ENCODE measurements around the gene DYNLT3. TPM values are rescaled to one million over a fixed set of nuclear protein-coding genes. Genes with fewer than 3 reads are reported as not detected.

DYNLT3 gene
- total and polyA plus RNA-seq, 10 donors, result 12.3 to 29.8 (median 17.8) TPM

GRCh38 chrX:37860721-37861120 is 13.3 kb upstream of the DYNLT3 start:
- H3K4me1 ChIP-seq, result no peaks in the 10 kb centered on the region
- intact Hi-C loops (cut with DNase I; ENCODE audit: low total_unique reads), result no loop called here
- 61 to 80% (median 64%) methylated on average over 6 of the region's 6 CpGs for WGBS, 5 donors
- H3K9me3 ChIP-seq, result no peaks in the 10 kb centered on the region
- peaks cover 0 to 4% (median 0%) of the 10 kb centered on the region in 7 donors for H3K27me3 ChIP-seq (replicated peaks in 1 of 7)
- no peaks in the 10 kb centered on the region for H3K36me3 ChIP-seq
- TF ChIP-seq POLR2A (IDR thresholded peaks at IDR 0.05) (no peak), POLR2AphosphoS5 (IDR thresholded peaks at IDR 0.05) (no peak), CTCF (IDR thresholded peaks at IDR 0.05 in 8 of 11, conservative IDR thresholded peaks at IDR 0.05 in 3 of 11) (no peak)
- DNase-seq, result no peak
- no peak overlapping the region for H3K27ac ChIP-seq
- H3K4me3 ChIP-seq, result no peak overlapping the region

GRCh38 chrX:37854748-37855147 is 7.4 kb upstream of the DYNLT3 start:
- Histone ChIP-seq H3K36me3 (no peaks in the 10 kb centered on the region), H3K9me3 (no peaks in the 10 kb centered on the region), H3K4me3 (no peak overlapping the region), H3K27ac (no peak overlapping the region), H3K27me3 (replicated peaks in 1 of 7) (peaks cover 0 to 12% (median 0%) of the 10 kb centered on the region in 7 donors), H3K4me1 (no peaks in the 10 kb centered on the region)
- TF ChIP-seq CTCF (IDR thresholded peaks at IDR 0.05 in 8 of 11, conservative IDR thresholded peaks at IDR 0.05 in 3 of 11), result no peak
- DNase-seq, result no peak
- intact Hi-C loops (cut with DNase I; ENCODE audit: low total_unique reads), result no loop called here
- 22 to 56% (median 39%) methylated on average over 2 of the region's 2 CpGs for WGBS, 5 donors

- WGBS, 5 donors, result 57 to 89% (median 73%) methylated on average over 3 of the region's 3 CpGs
- TF ChIP-seq CTCF (IDR thresholded peaks at IDR 0.05 in 8 of 11, conservative IDR thresholded peaks at IDR 0.05 in 3 of 11), result no peak
- TF ChIP-seq POLR2A (IDR thresholded peaks at IDR 0.05), result no peak
- TF ChIP-seq POLR2AphosphoS5 (IDR thresholded peaks at IDR 0.05), result no peak
- intact Hi-C loops (cut with DNase I; ENCODE audit: low total_unique reads), result no loop called here
Measured at GRCh38 chrX:37854148-37854547, 6.8 kb upstream of the DYNLT3 start.

GRCh38 chrX:37847733-37848197 is 394 bp upstream of the DYNLT3 start:
- TF ChIP-seq POLR2AphosphoS5 (IDR thresholded peaks at IDR 0.05), result peak in 1 of 3 donors; percentile 0
- TF ChIP-seq CTCF (IDR thresholded peaks at IDR 0.05 in 8 of 11, conservative IDR thresholded peaks at IDR 0.05 in 3 of 11), result no peak
- no peak for TF ChIP-seq POLR2A (IDR thresholded peaks at IDR 0.05)
- H3K4me1 ChIP-seq, result peaks cover 0 to 17% (median 0%) of the 10 kb centered on the region in 6 donors
- no peaks in the 10 kb centered on the region for H3K9me3 ChIP-seq
- DNase-seq, result no peak
- peak overlapping the region; percentile 41 to 78 (median 58) for H3K4me3 ChIP-seq
- WGBS, 5 donors, result 13 to 37% (median 21%) methylated on average over 5 of the region's 5 CpGs
- peaks cover 0 to 4% (median 0%) of the 10 kb centered on the region in 7 donors for H3K27me3 ChIP-seq (replicated peaks in 1 of 7)
- intact Hi-C loops (cut with DNase I; ENCODE audit: low total_unique reads), result no loop called here
- no peaks in the 10 kb centered on the region for H3K36me3 ChIP-seq
- peak overlapping the region; percentile 4 to 89 (median 82) for H3K27ac ChIP-seq

More at GRCh38 chrX:37854148-37854547, 6.8 kb upstream of the DYNLT3 start:
- DNase-seq, result no peak
- Histone ChIP-seq H3K4me1 (no peaks in the 10 kb centered on the region), H3K27me3 (replicated peaks in 1 of 7) (peaks cover 0 to 12% (median 0%) of the 10 kb centered on the region in 7 donors), H3K27ac (no peak overlapping the region), H3K9me3 (no peaks in the 10 kb centered on the region), H3K36me3 (no peaks in the 10 kb centered on the region), H3K4me3 (no peak overlapping the region)
